ENCODE measurements around the gene CDK4.

CDK4 gene

DNA sequence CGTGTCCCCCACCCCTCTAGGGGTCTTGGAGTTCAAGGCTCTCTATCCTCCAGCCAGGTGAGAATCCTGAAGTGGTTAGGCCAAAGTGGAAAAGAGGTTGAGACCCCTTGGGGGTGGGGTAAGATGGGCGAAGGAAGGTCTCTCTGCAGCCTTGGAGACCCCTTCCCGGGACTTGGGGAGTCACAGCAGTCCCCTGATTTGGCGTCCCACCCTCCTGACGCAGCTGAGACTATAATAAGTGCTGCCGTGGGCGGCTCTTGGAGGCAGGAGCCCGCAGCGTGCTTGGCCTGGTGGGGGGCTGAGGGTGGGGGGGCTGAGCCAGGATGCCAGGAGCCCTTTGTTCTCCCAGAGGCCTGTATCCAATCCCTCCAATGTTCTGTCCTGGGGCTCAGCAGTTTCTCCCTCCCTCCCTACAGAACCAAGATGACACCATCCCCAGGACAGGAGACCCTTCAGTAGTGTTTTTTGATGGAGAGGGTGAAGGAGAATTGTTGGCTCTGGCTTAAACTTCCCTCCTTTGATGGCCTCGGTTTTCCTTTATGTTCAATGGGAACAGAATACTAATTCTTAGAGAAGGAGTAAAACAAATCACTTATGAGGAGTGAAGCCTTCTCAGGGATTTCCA lies 12.1 kb downstream of the CDK4 start:
- no peak for DNase-seq (ENCODE audit: low read depth in 2 of 2)

DNA sequence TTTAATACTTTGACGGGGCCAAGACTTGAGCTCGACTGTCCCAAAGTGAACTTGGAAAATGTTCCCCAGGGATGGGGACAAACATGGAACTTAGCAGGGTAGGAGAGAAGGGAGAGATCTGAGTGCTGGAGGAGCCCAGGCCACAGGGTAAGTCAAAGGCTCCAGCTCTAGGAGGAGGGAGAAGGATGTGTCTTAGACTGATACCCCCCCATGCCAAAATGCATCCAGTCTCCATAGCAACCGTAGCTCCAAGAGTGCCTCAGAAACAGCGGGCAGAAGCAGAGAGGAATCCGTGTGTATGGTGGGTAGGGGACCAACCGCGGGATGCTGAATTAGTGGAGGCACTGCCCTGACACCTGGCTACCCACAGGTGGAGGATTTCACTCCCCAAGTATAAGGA lies 12.7 kb downstream of the CDK4 start:
- DNase-seq (ENCODE audit: low read depth in 2 of 2): no peak

DNA sequence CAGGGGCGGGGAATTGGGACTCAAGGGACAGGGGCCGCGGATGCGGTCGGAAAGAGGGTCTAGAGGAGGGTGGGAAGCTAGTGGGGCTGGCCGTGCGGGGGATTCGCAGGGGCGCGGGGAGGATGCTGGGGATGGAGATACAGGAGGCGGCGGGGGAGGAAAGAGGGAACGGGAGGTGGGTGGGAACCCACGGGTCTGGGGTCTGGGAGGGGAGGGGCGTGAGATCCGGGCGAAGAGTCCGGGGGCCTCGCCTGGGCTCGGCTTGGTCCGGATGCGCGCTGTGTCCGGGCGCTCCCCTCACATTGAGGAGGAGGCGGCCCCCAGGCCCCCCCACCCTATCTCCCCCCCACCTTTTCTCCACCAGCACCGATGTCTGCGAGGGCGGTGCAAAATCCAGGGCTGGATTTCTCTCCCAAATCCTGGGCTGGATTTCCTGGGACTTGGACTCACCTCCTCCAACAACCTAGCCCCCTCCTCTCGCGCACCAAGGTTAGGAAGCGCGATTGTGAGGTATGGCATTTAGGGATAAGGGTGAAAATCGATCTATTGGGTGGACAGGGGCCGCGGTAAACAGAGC lies 13.4 kb downstream of the CDK4 start, which contains the start of gene AGAP2:
Gene AGAP2, minus strand, starts transcription at position 82 of the 577 bp plus-strand sequence. CDS start 496 bp downstream, outside the sequence.
- DNase-seq (ENCODE audit: low read depth in 2 of 2): no peak

DNA sequence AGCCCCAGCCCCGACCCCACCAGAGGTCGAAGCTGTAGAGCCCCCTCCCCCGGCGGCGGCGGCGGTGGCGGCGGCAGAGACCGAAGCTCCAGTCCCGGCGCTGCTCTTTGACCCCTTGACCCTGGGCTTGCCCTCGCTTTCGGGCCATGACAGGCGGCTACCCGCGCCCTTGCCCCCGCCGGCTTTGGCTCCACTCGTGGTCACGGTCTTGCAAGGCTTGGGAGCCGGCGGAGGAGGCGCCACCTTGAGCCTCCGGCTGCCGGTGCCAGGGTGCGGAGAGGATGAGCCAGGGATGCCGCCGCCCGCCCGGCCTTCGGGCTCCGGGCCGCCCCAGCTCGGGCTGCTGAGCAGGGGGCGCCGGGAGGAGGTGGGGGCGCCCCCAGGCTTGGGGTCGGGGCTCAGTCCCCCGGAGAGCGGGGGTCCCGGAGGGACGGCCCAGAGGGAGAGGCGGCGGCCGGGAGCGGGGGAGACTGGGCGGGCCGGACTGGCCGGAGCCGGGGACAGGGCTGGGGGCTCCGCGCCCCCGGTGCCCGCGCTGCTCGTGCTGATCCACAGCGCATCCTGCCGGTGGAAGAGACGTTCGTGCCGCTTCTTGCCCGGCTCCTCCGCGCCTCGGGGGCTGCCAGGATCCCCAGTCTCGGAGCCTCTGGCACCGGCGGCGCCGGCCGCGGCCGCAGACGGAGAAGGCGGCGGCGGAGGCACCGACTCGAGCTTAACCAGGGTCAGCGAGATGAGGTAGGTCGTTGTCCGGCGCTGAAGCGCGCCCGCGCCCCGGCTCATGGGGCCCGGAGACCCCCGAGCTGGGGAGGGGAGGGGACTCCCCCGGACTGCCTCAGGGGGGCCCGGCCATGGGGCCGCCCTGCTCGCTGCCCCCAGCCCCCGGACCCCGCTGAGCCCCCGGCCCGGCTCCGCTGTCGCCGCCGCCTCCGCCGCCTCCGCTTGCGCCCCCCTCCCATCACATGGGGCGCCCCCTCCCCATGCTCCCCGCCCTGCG lies 14.3 kb downstream of the CDK4 start:
- DNase-seq (ENCODE audit: low read depth in 2 of 2): no peak

DNA sequence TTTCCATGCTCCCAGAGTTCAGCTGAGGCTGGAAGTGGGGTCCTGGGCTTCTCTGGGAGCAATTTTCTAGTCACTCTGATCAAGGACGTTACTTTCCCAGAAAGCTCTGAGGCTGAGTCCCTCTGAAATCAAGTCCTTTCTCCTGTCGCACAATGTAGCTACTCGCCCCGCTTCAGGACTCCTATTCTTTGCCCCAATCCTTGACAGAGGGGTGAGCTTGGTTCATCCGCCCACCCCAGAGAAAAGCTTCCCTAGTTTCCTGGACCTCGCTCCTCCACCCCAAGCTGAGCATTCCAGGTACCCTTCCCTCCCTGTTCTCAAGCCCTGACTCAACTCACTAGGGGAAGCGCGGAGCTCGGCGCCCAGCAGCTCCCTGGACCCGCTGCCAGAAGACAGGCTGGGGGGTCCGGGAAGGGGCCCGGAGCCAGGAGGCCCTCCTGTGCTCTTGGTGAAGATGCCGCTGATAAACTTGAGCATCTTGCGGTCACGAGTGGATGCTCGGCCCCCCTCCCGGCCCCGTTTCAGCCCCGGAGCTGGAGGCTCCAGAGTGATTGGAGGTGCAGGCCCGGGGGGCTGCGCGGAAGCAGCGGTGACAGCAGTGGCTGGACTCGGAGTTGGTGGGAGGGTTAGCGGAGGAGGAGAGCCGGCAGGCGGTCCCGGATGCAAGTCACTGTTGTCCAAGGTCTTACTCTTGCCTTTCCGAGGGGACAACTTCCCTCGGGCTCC lies 15.2 kb downstream of the CDK4 start:
- DNase-seq (ENCODE audit: low read depth in 2 of 2): no peak

DNA sequence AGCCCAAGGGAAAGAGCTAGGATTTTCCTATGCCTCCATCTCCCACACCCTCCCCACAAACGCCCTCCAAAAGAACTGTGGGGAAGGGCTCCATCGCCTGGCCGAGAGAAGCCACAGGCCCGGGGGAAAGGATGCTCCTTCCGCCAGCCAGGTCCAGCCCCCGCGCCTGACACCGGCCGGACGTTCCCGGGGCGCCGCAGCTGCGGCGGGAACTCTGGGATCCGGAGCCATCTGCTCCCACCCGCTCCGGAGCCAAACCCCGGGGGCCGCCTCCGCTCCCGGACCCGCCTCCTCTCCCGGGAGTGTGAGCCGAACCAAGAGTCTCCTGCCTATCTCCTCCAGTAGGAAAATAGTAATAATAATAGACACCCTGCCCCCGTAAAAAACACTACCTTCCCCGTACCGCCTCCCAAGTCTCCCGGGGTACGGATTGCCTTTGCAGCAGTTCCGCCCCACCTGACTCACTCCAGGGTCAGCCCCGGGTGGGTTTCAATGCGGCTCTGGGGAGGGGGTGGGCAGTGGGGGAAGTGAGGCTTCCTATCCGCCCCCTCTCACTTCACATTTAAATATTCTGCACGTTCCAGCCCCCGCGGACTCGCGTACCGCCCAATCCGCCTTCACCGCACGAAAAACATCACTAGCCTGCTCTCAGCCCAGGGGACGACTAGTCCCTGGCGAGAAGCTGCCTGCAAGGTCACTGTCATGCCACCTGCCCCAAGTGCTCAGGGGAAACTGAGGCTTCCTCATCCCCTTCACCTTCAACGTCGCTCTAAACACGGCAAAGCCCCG lies 16.0 kb downstream of the CDK4 start:
- DNase-seq (ENCODE audit: low read depth in 2 of 2): no peak

DNA sequence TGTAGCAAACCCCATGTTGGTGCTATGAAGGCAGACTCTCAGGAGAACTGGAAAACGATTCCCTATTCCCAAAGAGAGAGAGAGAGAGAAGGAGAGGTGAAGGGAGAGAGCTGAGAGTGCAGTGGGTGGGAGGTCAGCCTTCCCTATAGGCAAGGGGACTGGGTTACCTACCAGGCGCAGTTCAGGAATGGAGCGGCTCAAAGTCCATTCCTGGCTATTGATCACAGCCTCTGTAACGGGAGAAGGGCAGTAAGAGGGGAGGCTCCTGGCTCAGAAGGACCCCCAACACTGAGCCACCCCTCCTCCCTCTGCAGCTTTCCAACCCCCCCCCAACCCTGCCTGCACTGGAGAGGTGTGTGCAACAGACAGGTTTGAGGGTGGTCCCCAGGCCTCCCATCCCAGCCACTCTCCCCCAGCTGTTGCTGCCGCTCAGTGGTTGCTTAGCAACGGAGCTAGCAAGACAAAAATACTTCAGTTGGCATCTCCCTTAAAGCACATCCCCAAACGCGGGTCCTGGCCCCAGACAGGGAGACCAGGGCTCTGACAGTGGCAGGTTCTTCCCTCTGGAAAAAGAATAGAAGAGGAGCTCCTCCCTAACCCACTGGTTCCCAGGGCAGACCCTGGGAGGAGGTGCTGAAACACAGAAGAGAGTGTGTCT lies 16.8 kb downstream of the CDK4 start:
- DNase-seq (ENCODE audit: low read depth in 2 of 2): no peak

DNA sequence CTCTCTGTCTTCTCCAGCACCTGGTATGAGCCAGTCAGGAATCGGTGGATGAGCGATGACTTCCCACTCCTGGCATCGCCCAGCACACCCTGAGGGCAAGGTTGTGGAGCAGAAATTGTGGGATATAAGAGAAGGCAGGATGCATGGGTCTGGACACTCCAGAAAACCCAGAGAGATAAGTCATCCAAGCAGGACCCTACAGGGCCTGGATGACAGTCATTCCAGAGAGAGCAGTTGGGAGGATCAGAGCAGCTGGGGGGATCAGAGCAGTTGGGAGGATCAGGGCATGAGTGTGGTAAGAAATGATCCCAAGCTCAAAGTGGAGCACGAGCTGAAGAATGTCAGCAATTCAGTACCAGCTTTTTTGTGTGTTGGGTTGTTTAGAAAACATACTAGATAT lies 17.5 kb downstream of the CDK4 start:
- no peak for DNase-seq (ENCODE audit: low read depth in 2 of 2)

DNA sequence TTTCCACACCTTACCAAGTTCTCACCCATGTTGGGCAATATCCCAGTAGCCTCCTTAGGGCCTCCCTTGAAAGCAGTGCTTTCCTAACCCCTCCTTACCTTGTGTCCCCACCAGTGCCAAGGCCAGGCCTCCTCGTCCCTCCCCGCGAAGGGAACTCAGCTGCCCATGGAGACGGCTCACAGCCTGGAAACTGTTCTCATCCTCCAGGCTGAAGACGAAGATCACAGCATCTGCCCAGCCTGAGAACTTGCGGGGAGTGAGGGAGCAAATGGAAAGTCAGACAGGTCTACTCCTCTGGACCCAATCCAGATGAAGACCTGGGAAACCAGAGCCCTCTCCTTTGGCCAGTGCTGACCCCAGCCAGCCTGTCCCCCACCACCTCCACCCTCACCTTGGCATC lies 18.2 kb downstream of the CDK4 start:
- no peak for DNase-seq (ENCODE audit: low read depth in 2 of 2)

DNA sequence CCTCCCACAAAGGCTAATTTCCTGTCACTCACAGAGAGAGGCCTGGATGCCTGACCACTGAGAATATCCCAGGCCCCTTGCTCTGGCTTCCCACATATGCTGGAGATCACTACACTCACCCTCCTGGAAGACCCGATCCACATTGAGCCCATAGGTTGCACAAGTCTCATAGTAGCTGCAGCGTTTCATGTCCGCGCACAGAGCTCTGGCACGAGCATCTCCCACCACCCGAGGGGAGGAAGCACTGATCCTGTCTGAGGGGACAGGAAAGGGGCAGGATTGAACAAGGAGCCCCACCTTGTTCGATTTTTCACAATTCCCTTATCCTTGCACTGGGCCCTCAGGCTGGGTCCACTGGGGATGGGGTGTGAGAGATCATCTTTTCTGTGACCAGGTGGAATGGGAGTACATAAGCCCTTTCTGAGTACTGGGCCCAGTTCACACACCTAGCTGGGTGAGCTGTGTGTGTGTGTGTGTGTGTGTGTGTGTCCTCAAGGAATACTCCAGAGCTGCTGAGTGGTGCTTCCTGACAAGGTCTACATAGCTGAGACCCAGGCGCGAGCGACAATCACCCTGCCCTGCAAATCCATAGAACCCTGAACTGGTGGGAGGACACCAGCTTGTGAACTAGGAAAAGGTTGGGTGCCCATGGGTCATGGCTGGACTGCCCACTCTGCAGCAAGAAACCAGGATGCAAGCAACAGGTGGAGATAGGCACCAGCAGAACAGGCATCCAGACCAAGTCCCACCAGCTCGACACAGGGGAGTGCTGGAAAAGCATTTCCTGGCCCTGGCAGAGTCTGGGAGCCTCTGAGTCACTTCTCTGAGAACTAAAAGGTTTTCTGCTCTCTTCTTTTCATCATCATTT lies 19.1 kb downstream of the CDK4 start:
- no peak for DNase-seq (ENCODE audit: low read depth in 2 of 2)

DNA sequence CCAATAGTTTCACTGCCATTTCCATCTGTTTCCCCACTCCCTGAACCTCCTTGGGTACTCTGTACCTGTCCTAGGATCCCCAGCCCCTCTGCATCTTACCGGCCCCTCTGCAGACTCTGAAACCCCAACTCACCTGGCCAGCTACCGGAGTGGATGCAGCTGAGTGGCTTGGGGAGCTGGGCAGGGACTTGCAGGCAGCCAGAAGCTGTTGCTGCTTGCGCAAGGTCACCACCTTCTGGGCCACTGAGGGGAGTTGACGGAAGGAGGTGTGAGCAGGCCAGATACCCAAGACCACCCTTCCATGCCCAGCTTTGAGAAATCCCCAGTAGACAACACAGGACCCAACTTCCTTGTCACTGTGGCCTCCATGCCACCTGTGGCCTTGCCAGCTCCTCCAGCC lies 19.8 kb downstream of the CDK4 start:
- no peak for DNase-seq (ENCODE audit: low read depth in 2 of 2)

DNA sequence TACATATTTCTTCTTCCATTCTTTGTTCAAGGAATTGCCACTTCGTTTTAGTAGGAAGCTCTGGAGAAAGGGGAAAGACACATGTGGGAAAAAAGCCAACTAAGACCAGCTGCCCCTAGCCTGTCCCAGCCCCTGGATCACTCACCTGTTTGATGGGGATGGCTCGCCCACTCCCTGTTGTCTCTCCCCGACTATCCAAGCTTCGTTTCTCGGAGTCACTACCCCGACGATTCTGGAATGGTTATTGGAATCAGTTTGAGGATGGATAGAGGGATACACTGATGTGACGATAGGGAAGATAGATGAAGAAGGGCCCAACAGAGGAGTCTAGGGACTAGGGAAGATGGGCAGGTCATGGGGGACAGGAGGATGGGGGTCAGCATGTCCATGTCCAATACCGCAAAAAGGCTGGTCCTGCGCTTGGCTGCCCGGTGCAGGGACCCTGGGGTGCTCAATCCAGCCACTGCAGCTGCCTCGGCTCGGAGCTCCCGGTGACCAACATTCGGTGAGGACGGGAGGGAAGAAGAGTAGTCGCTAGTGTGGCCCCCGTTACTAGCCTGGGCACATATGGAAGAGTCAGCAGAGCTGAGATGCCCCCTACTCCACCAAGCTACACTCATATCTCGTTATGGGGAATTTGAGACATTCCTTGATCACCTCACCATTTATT lies 20.6 kb downstream of the CDK4 start:
- DNase-seq (ENCODE audit: low read depth in 2 of 2): no peak

DNA sequence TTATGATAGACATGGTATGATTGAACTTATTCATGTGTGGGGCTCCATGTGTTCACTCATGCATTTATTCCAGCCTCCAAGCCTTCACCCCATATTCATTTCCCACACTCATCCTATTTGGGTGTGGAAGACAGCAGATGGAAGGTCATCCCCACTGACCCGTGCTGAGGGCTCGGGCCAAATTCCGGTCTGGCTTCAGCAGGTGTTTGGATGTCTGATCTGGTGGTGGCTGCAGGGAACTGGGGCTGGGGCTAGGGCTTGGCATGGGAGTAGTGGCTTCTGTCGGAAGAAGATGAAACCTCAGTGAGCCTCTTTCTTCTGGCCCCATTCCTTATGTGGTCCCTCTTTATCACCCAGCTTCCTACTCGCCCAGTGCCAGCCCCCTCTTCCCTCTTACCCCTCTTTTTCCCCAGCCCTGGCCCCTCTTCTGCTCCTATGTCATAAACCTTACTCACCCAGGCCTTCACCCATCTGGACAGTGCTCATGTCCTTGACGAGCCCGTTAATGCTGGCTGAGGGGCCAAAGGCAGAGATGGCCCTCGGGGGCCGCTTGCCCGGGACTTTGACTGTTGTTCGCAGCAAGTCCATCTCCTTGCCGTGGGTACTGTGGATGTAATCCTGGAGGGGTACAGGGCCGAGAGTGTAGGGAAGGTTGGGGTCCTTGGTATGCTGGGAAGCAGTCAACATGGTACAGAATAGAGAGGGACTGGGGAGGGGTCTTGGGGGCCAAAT lies 21.6 kb downstream of the CDK4 start:
- no peak for DNase-seq (ENCODE audit: low read depth in 2 of 2)

DNA sequence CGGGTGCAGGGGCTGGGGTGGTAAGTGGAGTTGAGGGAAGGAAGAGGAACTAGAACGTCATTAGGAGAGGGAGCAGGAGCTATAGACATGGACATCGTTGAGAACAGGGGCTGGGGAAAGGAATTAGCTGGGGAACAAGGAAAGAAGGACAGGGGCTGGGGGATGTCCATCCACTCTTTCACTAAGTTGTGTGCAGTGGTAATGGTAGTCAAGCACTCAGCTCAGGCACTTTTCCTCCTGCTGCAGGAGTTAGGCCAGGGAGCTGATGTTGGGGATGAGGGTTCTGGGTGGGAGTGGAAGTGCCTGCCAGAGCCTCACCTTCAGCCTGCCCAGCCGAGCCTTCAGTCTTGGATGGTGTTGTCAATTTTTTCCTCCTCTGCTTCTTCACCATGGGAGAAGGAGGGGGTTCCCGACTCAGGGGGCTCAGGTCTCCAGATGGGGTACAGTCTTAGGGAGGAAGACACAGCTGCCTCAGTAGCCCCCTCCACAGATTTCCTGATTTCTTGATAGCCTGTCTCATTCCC lies 22.7 kb downstream of the CDK4 start:
- no peak for DNase-seq (ENCODE audit: low read depth in 2 of 2)

DNA sequence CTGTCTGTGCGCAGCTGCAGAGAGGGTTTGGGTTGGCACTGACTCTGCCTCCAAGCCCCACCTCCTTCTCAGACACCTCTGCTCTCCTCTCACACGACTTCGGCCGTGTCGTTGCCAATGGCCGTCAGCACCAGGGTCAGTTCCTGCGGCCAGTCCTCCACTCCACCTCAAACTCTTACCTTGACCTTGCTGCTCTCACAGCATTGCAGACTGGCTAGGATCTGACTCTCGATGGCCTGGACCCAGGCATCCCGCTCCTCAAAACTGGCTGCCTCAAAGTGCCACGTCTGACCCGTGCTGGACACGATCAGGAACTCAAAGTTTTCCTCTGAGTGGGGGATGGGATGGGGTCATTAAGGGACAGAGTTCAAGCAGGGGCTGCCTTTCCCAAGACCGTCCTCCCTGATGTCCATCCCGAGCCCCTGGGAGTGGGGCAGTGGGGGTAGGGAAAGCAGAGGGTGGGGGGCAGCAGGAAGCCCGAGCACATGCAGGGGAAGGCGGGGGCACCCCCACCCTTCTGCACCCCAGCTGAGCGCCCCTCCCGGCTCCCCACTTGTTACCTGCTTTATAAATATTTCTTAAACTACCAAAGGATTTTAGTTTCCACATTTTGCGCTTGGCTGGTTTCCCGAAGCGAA lies 24.2 kb downstream of the CDK4 start:
- DNase-seq (ENCODE audit: low read depth in 2 of 2): no peak

DNA sequence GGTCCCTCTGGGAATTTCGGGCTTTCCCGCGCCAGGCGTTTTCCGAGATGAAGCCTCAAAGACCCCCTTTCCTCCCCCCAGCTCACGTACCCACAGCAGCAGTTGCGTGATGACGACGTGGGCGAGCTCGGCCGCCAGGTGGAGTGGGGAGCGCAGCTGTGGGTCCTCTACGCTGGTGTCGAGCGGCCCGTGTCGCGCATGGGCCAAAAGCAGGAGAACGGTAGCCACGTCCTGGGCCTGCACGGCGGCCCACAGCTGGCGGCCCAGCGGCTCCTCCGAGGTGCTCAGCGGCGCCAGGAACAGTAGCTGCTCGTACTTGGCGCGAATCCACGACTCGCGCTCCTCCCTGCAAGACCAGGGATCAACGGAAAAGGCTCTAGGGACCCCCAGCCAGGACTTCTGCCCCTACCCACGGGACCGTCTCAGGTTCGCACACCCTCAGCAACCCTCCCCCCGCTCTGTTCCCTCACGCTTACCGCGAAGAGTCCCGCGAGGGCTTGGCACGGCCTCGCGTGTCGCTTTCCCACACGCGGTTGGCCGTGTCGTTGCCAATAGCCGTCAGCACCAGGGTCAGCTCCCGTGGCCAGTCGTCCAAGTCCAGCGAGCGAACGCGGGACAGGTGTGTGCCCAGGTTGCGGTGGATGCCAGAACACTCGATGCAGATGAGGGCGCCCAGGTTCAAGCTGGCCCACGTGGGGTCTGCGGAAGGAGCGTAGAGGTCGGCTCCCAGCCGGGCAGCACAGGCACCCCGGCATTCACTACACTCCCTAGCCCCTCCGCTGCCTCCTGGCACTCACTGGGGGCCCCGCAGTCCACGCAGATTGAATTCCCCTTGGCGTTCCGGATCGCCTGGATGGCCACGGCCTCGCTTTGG lies 25.0 kb downstream of the CDK4 start:
- no peak for DNase-seq (ENCODE audit: low read depth in 2 of 2)
